H1 (cell line): Measurements from ENCODE around the gene GATB. TPM values are rescaled to one million over a fixed set of nuclear protein-coding genes. Genes with fewer than 3 reads are reported as not detected.

ENCODE experiments used
- CTCF ChIA-PET: fragments of 300-600 bp; sonication (Branson Sonifier 250); formaldehyde crosslinking; loops from one replicate; lab custom pipeline; 2021; ENCODE audit not compliant: partially characterized antibody; lab: Charles Lee
- POLR2A ChIA-PET: fragments of 300-600 bp; sonication (Branson Sonifier 250); formaldehyde crosslinking; loops from one replicate; lab custom pipeline; 2021; ENCODE audit warnings: inconsistent platforms; ENCODE audit not compliant: partially characterized antibody; lab: Charles Lee
- DNase-seq, 2 experiments: peaks; one replicate each; pipeline versions ENCODE4 v3.0.0 to v3.0.0-alpha.2; 2010 to 2022; ENCODE audit warnings: low spot score in 2 of 2, low read depth in 1 of 2, mixed read lengths in 1 of 2
- FAIRE-seq: peaks from 2 replicates; lab custom pipeline; 2011; peaks lifted over from hg19 to GRCh38; lab: Jason Lieb, UNC
- H2AFZ ChIP-seq: 2 replicates; pipeline ENCODE4 v1.8.1; 2012; ENCODE audit warnings: low read length, inconsistent platforms
- H2AK5ac ChIP-seq: 2 replicates; pipeline ENCODE4 v1.6.1; 2013; ENCODE audit warnings: low read depth, low read length
- H2BK120ac ChIP-seq: replicated peaks from 2 replicates; pipeline ENCODE3; 2013; ENCODE audit warnings: low read depth, low read length, inconsistent platforms
- H2BK12ac ChIP-seq: 2 replicates; pipeline ENCODE4 v1.6.1; 2013; ENCODE audit warnings: low read depth, low read length
- H2BK15ac ChIP-seq: 2 replicates; pipeline ENCODE4 v1.6.1; 2013; ENCODE audit warnings: low read length
- H2BK20ac ChIP-seq: 2 replicates; pipeline ENCODE4 v1.6.1; 2013; ENCODE audit warnings: low read length
- H2BK5ac ChIP-seq: 2 replicates; pipeline ENCODE4 v1.6.1; 2013; ENCODE audit warnings: low read depth, low read length
- H3K14ac ChIP-seq: 2 replicates; pipeline ENCODE4 v1.6.1; 2013; ENCODE audit warnings: inconsistent platforms; ENCODE audit not compliant: insufficient read length
- H3K18ac ChIP-seq: 2 replicates; pipeline ENCODE4 v1.6.1; 2013; ENCODE audit warnings: low read length; ENCODE audit errors: extremely low read depth
- H3K23ac ChIP-seq: 2 replicates; pipeline ENCODE4 v1.6.1; 2013; ENCODE audit warnings: inconsistent platforms; ENCODE audit not compliant: insufficient read length
- H3K23me2 ChIP-seq: 2 replicates; pipeline ENCODE4 v1.6.1; 2013; ENCODE audit warnings: low read depth, low read length
- H3K27ac ChIP-seq: 2 replicates; pipeline ENCODE4 v1.6.1; 2011; ENCODE audit warnings: low read depth, low read length, inconsistent platforms
- H3K27me3 ChIP-seq, 4 experiments: replicated peaks in 1 of 4; 1 replicate in 1 of 4; 2 replicates in 3 of 4; pipeline versions ENCODE4 v1.6.1 to v1.8.1; 2011 to 2013; ENCODE audit warnings: low read length in 3 of 4, mild to moderate bottlenecking in 3 of 4, inconsistent platforms in 2 of 4, mixed read lengths in 2 of 4, moderate library complexity in 1 of 4; ENCODE audit not compliant: control insufficient read depth in 3 of 4, insufficient read depth in 3 of 4; ENCODE audit errors: extremely low read depth in 1 of 4
- H3K36me3 ChIP-seq, 4 experiments: 2 replicates each; pipeline versions ENCODE4 v1.6.1 to v1.8.1; 2011 to 2013; ENCODE audit warnings: mild to moderate bottlenecking in 4 of 4, low read length in 3 of 4, moderate library complexity in 2 of 4, control low read depth in 1 of 4, inconsistent platforms in 1 of 4; ENCODE audit not compliant: insufficient read depth in 4 of 4, control insufficient read depth in 2 of 4
- H3K4ac ChIP-seq: replicated peaks from 2 replicates; pipeline ENCODE3; 2013; ENCODE audit warnings: low read length, low read depth, mixed read lengths, inconsistent platforms; ENCODE audit not compliant: insufficient read length
- H3K4me1 ChIP-seq, 4 experiments: replicated peaks in 1 of 4; 1 replicate in 1 of 4; 2 replicates in 3 of 4; pipeline versions ENCODE4 v1.6.1 to v1.8.1; 2011 to 2013; ENCODE audit warnings: low read length in 3 of 4, inconsistent platforms in 2 of 4, mixed read lengths in 1 of 4; ENCODE audit not compliant: insufficient read depth in 4 of 4, control insufficient read depth in 3 of 4
- H3K4me2 ChIP-seq, 2 experiments: 2 replicates each; pipeline versions ENCODE4 v1.6.1 to v1.8.1; 2011 to 2013; ENCODE audit warnings: low read depth in 2 of 2, low read length in 2 of 2, control low read depth in 1 of 2, inconsistent platforms in 1 of 2, mild to moderate bottlenecking in 1 of 2; ENCODE audit not compliant: insufficient read depth in 1 of 2
- H3K4me3 ChIP-seq, 4 experiments: fragments of 200-600, 300-600 bp in 1 of 4; sonication (generic), shearing (Covaris generic), sonication (Bioruptor Twin) in 1 of 4; 2 replicates each; pipeline versions ENCODE4 v1.5.1 to v1.8.1; 2011 to 2016; ENCODE audit warnings: low read length in 4 of 4, low read depth in 3 of 4, control low read depth in 2 of 4, inconsistent platforms in 2 of 4, mild to moderate bottlenecking in 2 of 4, mixed read lengths in 1 of 4, moderate library complexity in 1 of 4; ENCODE audit not compliant: insufficient read depth in 2 of 4; ENCODE audit errors: extremely low read depth in 1 of 4
- H3K56ac ChIP-seq: replicated peaks from 2 replicates; pipeline ENCODE3; 2013; ENCODE audit warnings: low read depth, mild to moderate bottlenecking, mixed read lengths, low read length, inconsistent platforms; ENCODE audit not compliant: insufficient read length
- H3K79me1 ChIP-seq: 2 replicates; pipeline ENCODE4 v1.6.1; 2013; ENCODE audit warnings: low read depth, low read length, control low read depth
- H3K79me2 ChIP-seq, 2 experiments: 2 replicates each; pipeline versions ENCODE4 v1.6.1 to v1.8.1; 2012 to 2013; ENCODE audit warnings: low read length in 2 of 2, mild to moderate bottlenecking in 2 of 2, inconsistent platforms in 1 of 2; ENCODE audit not compliant: insufficient read depth in 2 of 2, control insufficient read depth in 1 of 2
- H3K9ac ChIP-seq, 4 experiments: replicated peaks in 1 of 4; 1 replicate in 1 of 4; 2 replicates in 3 of 4; pipeline versions ENCODE4 v1.6.1 to v1.8.1; 2011 to 2013; ENCODE audit warnings: low read depth in 3 of 4, low read length in 3 of 4, control low read depth in 2 of 4, mild to moderate bottlenecking in 2 of 4, moderate library complexity in 2 of 4, inconsistent platforms in 1 of 4; ENCODE audit errors: extremely low read depth in 1 of 4
- H3K9me3 ChIP-seq, 2 experiments: 2 replicates each; pipeline versions ENCODE4 v1.6.1 to v1.8.1; 2012 to 2013; ENCODE audit warnings: mild to moderate bottlenecking in 2 of 2, moderate library complexity in 2 of 2, control low read depth in 1 of 2, inconsistent platforms in 1 of 2, low read depth in 1 of 2, low read length in 1 of 2, mixed read lengths in 1 of 2; ENCODE audit not compliant: insufficient read depth in 2 of 2
- H4K20me1 ChIP-seq, 2 experiments: replicated peaks in 1 of 2; 2 replicates each; pipeline versions ENCODE3 to v1.8.1; 2011 to 2013; ENCODE audit warnings: inconsistent platforms in 2 of 2, low read length in 2 of 2, mild to moderate bottlenecking in 1 of 2; ENCODE audit not compliant: insufficient read depth in 2 of 2, control insufficient read depth in 1 of 2
- H4K5ac ChIP-seq: 2 replicates; pipeline ENCODE4 v1.6.1; 2013; ENCODE audit warnings: low read length, low read depth, mixed read lengths, inconsistent platforms; ENCODE audit not compliant: insufficient read length
- H4K8ac ChIP-seq: 2 replicates; pipeline ENCODE4 v1.8.0; 2013; ENCODE audit warnings: mild to moderate bottlenecking, moderate library complexity, low read length, inconsistent platforms; ENCODE audit not compliant: insufficient read depth; ENCODE audit errors: extremely low read depth
- H4K91ac ChIP-seq: replicated peaks from 2 replicates; pipeline ENCODE3; 2013; ENCODE audit warnings: low read length, mixed read lengths, inconsistent platforms; ENCODE audit not compliant: insufficient read length
- RBBP5 ChIP-seq: IDR thresholded peaks from 2 replicates; pipeline ENCODE4 v1.7.1; 2012; ENCODE audit warnings: low read depth, mild to moderate bottlenecking, inconsistent platforms, low read length, moderate library complexity, borderline replicate concordance
- WGBS, 2 experiments: shearing (Covaris generic) in 1 of 2; methylation state at CpG; one replicate each; pipeline versions ENCODE4 v1.1.6 to v1.1.7; 2013 to 2015; ENCODE audit warnings: low lambda C conversion rate in 2 of 2, mixed read lengths in 2 of 2, inconsistent platforms in 1 of 2, low coverage in 1 of 2, missing lambda C conversion rate in 1 of 2; ENCODE audit not compliant: insufficient replicate concordance in 2 of 2, insufficient coverage in 1 of 2, insufficient read length in 1 of 2; ENCODE audit errors: extremely low coverage in 1 of 2, missing lambda C conversion rate in 1 of 2; 5-methylcytosine and 5-hydroxymethylcytosine counted together
- polyA plus RNA-seq, 7 experiments: library from polyadenylated mRNA; depleted of rRNA in 3 of 7; stranded (reverse) in 5 of 7; unstranded in 2 of 7; fragments of >200 nt in 5 of 7; fragments of 200-250 nt in 2 of 7; gene quantifications; 1 replicate in 5 of 7; 2 replicates in 1 of 7; 4 replicates in 1 of 7; pipeline versions ENCODE4 v1.2.1 to v1.2.3, GENCODE V29; 2011 to 2013; ENCODE audit warnings: missing spikeins in 2 of 7, mixed read lengths in 2 of 7
- total RNA-seq: library from RNA; stranded (reverse); fragmentation: NEBNext Ultra II Directional; extraction: Animal tissue kit (Norgen Biotek cat#: 25700); gene quantifications from 2 replicates; pipeline ENCODE4 v1.2.1, GENCODE V29; 2021

GATB gene
- total and polyA plus RNA-seq, 2 of the 8 experiments (the other 6 are each of a cell fraction or from before 2014, with no cell fraction given) = 15.3 to 18.0 TPM

DNA sequence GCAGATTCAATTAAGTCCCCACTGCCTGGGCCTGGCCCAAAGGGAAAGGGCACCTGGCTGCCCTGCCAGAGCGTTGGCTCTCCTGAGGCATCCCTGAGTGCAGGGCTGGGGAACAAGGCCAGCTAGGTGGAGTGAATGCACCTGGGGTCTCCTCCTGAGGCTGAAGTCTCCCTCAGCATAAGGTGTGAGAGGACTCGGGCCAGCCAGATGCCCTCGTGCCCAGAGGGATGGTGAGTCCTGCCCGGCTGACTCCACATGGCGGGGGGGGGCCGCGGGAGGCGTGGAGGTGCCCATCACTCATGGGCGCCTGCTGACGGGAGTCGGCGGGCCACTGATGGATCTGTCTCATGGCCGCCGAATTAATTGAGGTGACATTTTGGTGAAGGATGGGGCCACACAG lies 87.8 kb downstream of the GATB start:
- Histone ChIP-seq H3K9ac (no peak overlapping the region), H3K79me2 (no peaks in the 10 kb centered on the region), H2BK15ac (no peak overlapping the region), H3K27me3 (no peaks in the 10 kb centered on the region), H3K4me1 (peaks cover 1 to 7% (median 3%) of the 10 kb centered on the region in 4 experiments; a peak in 5 of 7 replicates), H2BK120ac (no peak overlapping the region), H3K4me2 (no peak overlapping the region), H3K23me2 (no peaks in the 10 kb centered on the region), H3K4ac (no peak overlapping the region), H2BK20ac (no peak overlapping the region), H4K8ac (peak overlapping the region; percentile 65; the same call in 1 of the 2 replicates), H2AFZ (no peak overlapping the region), H3K18ac (peak overlapping the region; percentile 7; the same call in 1 of the 2 replicates), H3K4me3 (no peak overlapping the region), H3K23ac (no peak overlapping the region), H4K5ac (no peak overlapping the region), H2BK12ac (no peak overlapping the region), H4K91ac (no peak overlapping the region), H3K14ac (no peak overlapping the region), H3K36me3 (no peaks in the 10 kb centered on the region), H2AK5ac (no peak overlapping the region), H4K20me1 (no peaks in the 10 kb centered on the region), H2BK5ac (no peak overlapping the region), H3K9me3 (no peaks in the 10 kb centered on the region), H3K56ac (no peak overlapping the region), H3K79me1 (no peaks in the 10 kb centered on the region), H3K27ac (no peak overlapping the region)
- TF ChIP-seq RBBP5 = no peak
- POLR2A ChIA-PET = interaction anchor here (1.1 kb wide), 1 partner anchor 556 kb away, joined by 4 read pairs; no protein-coding TSS in a partner anchor
- CTCF ChIA-PET = interaction anchor here (1.1 kb wide), 1 partner anchor 37 kb away, joined by 3 read pairs; no protein-coding TSS in a partner anchor
- DNase-seq (no peak), FAIRE-seq (no peak)
- WGBS, 2 experiments = 94% methylated on average over 14 of the region's 14 CpGs; no CpG with 5 or more reads in 1 of the 2 experiments
